HPDE6-E6E7 (cell line): ENCODE data around the gene S100A16.
"Not testable (repeated sequence)": the region's sequence is repeated elsewhere in the genome, so short reads cannot be mapped to it uniquely, and the experiment has no call there.

Experiments
- DNase-seq: peaks from one replicate; pipeline ENCODE4 v3.0.0; 2011; ENCODE audit warnings: missing footprints; ENCODE audit errors: extremely low spot score

Gene S100A16

GRCh38 chr1:153562021-153562420 is 50.9 kb downstream of the S100A16 start:
- DNase-seq, result not testable (repeated sequence)

DNA sequence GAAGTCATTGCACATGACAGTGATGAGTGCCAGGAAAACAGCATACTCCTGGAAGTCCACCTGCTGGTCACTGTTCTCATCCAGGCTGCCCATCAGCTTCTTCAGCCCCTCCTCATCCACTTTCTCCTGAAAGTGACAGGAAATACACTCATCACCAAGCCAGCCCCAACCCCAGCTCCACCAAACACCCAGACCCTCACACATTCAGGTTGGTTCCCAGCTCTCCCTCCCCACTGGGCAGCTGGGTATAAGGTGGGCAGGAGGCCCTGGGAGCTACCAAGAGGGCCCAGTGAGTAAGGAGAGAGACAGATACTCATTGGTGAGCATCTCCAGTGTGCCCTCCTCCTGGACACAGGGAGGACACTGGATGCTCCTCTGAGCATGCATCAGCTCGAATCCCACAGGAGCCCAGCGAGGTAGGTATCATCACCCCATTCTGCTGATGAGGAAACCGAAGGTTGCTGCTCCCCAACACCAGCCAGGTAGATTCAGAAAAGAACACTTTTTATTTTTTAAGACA is 51.4 kb downstream of the S100A16 start:
- DNase-seq, result no peak

- DNase-seq, result no peak
Observed at GRCh38 chr1:153560771-153561465, 52.0 kb downstream of the S100A16 start.

GRCh38 chr1:153560241-153560640 is 52.7 kb downstream of the S100A16 start:
- no peak for DNase-seq

DNA sequence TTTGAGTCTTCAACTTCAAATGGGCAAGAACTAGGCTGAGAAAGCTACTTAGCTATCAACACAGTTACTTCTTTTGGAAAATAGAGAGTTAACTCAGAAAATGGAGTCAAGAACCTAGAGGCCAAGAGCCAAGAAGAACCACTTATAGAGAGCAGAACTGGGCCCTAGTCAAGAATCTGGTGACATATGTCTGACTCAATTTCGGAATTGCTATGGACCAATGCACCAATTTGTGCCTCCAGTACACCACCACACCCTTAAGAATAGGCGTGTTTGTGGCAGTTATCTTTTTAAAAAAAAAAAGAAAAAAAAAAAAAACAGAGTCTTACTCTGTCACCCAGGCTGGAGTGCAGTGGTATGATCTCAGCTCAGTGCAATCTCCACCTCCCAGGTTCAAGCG is 55.1 kb downstream of the S100A16 start:
- no peak for DNase-seq
